GM19328 (cell line): Measurements from ENCODE around the gene MSRB3.

Source experiments
- ATAC-seq: cut with Tn5 transposase; IDR thresholded peaks from one replicate; pipeline ENCODE4 v1.9.1; 2021; ENCODE audit warnings: mild to moderate bottlenecking, moderate library complexity; ENCODE audit not compliant: unreplicated experiment

MSRB3 gene

DNA sequence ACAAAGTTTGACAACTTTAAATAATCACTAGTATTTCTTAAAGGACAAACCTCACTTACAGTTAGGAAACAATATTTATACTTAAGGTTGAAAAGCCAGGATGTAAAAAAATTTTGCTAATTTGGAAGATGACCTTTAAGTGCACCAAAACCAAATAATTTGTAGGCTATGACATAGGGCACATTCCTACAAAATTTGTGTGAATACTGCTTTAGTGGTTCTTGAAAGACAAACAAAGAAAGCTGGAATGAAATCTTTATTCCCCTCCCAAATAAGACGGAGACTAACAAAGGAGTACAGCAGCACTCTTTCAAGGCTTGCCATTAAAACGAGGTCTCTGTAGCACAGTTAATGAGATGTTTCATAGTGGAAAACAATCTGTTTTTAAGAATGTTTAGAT, 45.6 kb downstream of the MSRB3 start:
- ATAC-seq: no peak

DNA sequence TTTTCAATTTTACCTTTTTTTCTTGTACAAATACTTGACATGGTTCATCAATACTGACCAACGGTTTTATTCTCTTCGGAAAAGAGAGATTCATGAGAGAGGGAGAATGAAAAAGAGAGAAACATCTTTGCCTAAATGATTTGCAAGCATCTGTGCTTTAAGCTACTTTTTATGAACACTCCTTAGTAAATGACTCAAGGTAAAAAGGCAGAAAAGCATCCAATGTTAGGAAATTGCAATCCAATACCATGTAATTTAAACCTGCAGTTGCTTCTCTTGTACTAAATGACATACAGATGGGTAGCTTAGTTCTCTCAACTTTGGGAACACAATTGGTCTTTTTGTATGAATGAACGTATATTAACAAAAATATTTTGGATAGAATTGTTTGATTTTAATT, 46.1 kb downstream of the MSRB3 start:
- no peak for ATAC-seq

DNA sequence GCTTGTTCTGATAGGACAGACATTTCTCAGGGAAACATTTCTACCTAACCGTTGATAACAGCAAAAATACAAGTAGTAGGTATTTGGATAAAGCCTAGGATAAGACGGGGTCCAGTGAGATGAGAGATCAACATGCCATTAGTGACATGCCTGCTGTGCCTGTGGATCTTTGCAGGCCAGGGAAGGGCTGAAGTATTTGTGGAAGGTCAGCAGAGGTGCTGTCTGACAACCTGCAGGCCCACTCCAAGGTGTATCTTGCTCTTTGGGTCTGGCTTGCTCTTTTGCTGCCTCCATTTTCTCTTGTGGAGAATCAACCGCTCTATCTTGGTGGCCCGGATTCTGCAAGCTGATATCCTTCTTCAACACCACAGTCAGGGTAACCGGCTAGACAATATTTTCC, 46.7 kb downstream of the MSRB3 start:
- ATAC-seq: no peak

DNA sequence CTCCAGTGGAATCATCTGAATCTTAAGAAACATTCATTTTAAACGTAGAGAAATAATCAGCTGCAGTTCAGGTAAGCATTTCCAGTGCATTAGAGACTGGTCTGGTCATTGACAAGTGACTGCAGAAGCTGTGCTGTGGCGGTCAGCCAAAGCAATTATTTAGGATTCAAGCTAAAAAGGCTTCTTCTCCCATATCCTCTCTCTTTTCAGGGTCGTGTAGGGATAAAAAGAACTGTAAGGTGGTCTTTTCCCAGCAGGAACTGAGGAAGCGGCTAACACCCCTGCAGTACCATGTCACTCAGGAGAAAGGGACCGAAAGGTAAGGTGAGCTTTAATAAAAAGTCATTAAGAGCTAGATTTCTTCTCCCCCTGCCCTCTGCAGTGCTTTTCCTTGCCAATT, 48.1 kb downstream of the MSRB3 start:
- ATAC-seq: no peak

DNA sequence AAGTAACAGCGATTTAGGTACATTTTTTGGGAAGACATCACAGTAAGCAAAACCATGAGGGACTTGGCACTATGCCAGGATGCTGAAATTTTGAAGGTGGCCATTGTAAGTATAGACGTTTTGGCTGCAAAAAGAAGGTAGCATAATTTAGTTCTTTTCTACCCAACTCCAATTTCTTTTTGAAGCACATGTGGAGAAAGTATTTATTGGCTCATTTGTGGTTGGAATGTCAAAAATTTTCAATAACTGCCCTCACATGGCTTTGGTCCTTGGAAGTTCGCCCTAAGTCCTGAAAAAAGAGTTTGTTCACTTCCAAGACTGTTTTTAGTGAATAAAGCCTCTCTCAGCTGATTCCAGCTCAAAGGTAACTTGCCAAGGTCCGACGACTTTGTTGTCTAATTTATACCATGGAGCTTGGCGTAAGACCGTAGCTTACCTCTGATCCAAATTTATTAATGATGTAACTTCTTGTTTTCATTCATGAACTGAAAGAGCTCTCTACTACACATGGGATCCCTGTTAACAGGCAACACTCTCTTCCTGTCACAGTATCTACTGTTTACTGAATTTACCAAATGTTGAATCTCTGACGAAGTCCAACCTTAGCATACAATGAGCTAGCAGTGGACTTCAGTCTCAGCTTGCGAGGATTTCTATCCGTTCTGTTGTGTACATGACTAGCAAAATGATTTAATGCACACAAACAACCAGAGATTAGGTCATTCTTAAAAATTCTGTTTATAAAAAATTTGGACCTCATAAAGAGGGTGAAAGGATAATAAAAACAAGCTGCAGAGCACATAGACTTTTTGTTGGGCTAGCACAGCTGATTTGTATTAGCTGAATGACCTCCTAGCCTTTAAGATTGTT, 49.0 kb downstream of the MSRB3 start:
- no peak for ATAC-seq

GRCh38 chr12:65329721-65330120, 51.2 kb downstream of the MSRB3 start:
- no peak for ATAC-seq

- no peak for ATAC-seq
Observed at GRCh38 chr12:65330331-65330730, 51.8 kb downstream of the MSRB3 start.

- no peak for ATAC-seq
Observed at GRCh38 chr12:65331456-65331855, 53.0 kb downstream of the MSRB3 start.

GRCh38 chr12:65333649-65334048, 55.2 kb downstream of the MSRB3 start:
- ATAC-seq: no peak

DNA sequence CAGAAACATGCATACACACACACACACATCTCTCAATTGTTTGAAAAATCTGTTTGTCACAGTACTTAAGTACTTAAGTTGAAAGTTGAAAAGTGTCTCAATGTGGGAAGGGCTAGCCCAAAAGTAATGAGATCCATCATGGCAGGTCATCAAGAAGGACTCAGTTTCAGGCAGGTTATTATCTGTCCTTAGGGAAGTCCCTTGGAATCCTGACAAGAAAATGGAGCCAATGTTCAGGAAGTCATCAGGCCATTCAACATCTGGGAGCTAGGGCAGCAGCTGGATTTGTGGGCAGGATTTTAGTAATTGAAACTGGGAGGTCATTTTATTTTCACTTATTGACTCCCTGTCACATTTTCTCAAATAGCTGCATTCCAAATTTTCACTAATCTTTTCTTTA, 56.0 kb downstream of the MSRB3 start:
- ATAC-seq: no peak

GRCh38 chr12:65335021-65335714, 56.7 kb downstream of the MSRB3 start:
- no peak for ATAC-seq

DNA sequence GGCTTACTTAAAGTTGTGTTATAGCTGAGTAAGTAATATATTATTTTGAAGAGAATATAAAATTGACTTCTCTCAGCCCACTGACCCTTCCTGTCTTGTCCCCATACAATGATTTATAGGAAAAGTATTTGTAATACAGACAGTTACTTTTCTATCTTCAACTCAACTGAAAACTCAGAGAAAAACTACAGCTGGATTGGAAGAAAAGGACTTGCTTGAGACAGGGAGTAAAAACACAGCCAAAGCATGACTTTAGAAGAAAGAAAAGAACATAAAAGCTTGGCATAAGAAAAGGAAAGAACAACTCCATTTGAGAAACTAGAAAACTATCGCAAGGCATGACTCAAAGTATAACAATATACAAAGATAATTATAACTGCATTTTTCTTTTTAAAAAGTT, 57.5 kb downstream of the MSRB3 start:
- no peak for ATAC-seq

GRCh38 chr12:65339161-65339560, 60.7 kb downstream of the MSRB3 start:
- no peak for ATAC-seq

DNA sequence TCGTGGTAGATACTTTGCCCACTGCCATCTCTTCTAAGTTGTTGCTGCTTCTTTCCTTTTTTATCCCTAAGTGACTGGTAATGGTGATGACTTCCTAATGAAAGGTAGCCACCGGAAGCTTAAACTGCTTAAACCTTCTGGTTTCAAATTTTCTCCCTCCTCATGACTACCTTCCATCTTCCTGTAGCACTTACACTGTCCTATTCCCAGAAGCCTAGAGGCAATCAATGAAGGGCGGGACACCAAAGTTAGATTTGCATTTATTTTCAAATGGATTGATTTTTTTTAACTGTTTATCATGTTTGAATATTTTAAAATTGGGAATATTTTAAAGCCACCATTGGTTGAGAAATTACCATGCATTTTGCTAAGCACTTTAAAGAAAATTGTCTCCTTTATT, 64.7 kb downstream of the MSRB3 start:
- no peak for ATAC-seq

DNA sequence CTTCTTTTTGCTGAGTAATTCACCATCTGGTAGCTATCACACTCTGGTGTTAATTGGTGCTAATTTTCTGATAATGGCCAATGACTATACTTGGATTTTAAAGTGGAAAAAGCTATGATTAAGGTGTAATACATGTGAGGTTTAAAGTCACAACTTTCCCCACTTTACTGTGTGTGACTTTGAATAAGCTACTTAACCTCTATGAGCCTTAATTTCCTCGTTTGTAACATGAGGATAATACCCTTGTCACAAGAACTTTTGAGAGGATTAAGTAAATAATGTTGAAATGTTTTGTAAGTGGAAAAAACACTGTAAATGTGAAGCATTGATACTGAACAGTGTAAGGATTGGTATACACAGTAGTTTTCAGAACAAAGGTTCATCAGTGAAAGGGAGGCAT, 65.3 kb downstream of the MSRB3 start:
- ATAC-seq: no peak

DNA sequence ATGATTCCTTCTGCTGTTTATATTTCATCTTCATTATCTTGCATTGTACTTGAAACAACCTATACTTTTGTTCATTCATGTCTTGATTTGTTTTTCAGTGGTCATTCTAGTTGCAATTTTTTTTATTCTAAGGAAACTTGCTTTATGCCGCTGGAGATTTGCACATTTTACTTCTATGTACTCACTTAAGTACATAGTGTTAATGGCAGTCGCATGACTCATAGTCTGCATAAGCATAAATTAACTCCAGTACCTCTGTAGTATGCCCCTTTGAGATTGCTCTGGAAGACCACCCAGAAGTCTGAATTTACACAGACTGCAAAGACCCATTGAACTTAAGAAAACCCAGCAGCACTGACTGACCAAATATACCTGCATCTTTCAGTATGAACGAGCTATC, 77.0 kb downstream of the MSRB3 start:
- no peak for ATAC-seq

- no peak for ATAC-seq
Observed at GRCh38 chr12:65362234-65363031, 84.0 kb downstream of the MSRB3 start.

GRCh38 chr12:65364046-65364445, 85.6 kb downstream of the MSRB3 start:
- ATAC-seq: no peak

GRCh38 chr12:65367396-65367795, 88.9 kb downstream of the MSRB3 start:
- no peak for ATAC-seq

DNA sequence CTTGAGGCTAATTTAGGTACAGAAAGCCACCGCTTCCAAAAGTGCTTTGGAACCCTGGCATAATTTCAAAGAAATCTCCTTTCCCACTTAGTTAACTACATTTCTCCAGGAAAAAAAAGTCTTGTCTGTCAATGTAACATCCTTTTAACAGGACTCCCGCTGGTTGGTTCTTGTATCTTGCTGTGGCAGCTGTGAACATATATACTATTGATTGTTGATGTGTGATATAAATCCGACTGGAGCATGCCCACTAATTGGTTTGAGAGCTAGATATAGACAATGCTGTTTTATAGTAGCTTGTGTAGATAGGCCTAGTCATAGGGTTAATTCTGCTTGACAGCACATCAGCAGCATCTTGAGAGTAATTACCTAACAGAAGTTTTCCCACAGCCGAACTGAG, 89.6 kb downstream of the MSRB3 start:
- ATAC-seq: no peak

DNA sequence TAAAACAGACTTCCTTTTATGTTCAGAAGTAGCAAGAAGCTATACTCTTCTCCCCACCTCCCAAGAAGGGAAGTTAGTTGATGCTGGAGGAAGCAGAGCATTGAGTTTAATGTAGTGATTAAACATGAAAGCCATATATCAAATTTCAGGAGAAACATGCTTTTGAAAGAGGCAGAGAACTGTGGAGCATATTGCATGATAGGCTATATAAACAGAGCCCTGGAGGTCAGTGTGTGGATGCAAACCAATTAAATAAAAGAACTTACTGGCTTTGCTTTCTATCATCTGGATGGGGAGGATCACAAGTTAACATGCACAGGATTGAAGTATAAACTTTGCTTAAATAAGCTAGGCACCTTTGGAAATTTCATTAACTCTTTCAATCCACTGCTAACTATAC, 94.1 kb downstream of the MSRB3 start:
- no peak for ATAC-seq

DNA sequence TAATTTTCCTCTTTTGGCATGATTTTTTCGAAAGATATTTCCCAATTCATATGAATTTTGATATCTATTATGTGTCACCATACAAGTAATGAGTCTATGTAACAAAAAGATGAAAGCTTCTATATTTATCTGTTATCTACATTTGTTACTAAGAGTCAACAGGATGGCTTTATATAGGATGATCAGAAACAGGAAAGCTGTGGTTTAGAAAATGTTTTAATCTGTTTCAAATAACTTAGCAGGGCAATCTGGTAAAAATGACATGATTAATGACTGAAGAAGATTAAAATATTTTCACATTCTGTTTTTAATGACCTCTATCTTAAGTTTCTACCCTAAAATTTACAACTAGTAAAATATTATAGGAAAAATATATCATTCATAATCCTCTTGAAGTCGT, 105.8 kb downstream of the MSRB3 start:
- ATAC-seq: no peak
